GM23338 (cell line): ENCODE measurements around the gene ENDOV.

Experiments
- EZH2 ChIP-seq: fragments of 200-600 bp; sonication (generic); IDR thresholded peaks from one replicate; pipeline ENCODE4 v1.8.0; 2017; ENCODE audit warnings: antibody characterized with exemption, mild to moderate bottlenecking, low read depth; ENCODE audit not compliant: unreplicated experiment
- TF ChIP-seq, protein P1 (sequence below), 2 experiments: fragments of 200-600 bp in 1 of 2; sonication (generic) in 1 of 2; conservative IDR thresholded peaks; 2 replicates each; pipeline versions ENCODE4 v1.5.1 to v1.6.1; 2016 to 2017; ENCODE audit warnings: antibody characterized with exemption in 2 of 2, low read depth in 2 of 2, mild to moderate bottlenecking in 2 of 2, moderate library complexity in 1 of 2

DNA sequence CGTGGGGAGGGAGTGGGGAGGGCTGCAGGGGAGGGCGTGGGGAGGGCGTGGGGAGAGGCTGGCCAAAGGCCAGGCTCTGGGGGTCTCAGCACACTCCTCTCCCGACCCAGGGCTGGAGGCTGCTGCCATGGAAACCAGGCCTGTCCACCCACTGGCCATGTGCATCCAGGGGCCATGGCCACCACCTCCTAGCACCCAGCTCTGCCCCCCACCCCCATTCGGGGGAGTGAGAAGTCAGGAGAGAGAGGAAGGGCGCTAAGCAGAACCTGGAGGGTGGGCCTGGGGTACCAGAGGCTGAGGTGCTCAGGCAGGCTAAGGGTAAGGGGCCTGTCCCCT lies 29.6 kb downstream of the ENDOV start:
- TF ChIP-seq EZH2: no peak
- TF ChIP-seq, protein P1, sequence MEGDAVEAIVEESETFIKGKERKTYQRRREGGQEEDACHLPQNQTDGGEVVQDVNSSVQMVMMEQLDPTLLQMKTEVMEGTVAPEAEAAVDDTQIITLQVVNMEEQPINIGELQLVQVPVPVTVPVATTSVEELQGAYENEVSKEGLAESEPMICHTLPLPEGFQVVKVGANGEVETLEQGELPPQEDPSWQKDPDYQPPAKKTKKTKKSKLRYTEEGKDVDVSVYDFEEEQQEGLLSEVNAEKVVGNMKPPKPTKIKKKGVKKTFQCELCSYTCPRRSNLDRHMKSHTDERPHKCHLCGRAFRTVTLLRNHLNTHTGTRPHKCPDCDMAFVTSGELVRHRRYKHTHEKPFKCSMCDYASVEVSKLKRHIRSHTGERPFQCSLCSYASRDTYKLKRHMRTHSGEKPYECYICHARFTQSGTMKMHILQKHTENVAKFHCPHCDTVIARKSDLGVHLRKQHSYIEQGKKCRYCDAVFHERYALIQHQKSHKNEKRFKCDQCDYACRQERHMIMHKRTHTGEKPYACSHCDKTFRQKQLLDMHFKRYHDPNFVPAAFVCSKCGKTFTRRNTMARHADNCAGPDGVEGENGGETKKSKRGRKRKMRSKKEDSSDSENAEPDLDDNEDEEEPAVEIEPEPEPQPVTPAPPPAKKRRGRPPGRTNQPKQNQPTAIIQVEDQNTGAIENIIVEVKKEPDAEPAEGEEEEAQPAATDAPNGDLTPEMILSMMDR (conservative IDR thresholded peaks at IDR 0.05; ENCODE audit: low read depth in 2 of 2): no peak
